ENCODE measurements around the gene TBXAS1. TPM values are rescaled to one million over a fixed set of nuclear protein-coding genes. Genes with fewer than 3 reads are reported as not detected.

The TBXAS1 gene
- total and polyA plus RNA-seq, 2 of the 8 experiments (the other 6 are each of a cell fraction or from before 2014, with no cell fraction given), result 0.86 to 2.1 TPM

GRCh38 chr7:140036224-140036962 lies 207.3 kb downstream of the TBXAS1 start (continued):
- no peak for TF ChIP-seq EZH2 (IDR thresholded peaks at IDR 0.05; ENCODE audit: low read depth, low read length, severe bottlenecking)
- TF ChIP-seq KDM1A (IDR thresholded peaks at IDR 0.05; ENCODE audit: borderline replicate concordance, low read length), result no peak
- no peak for TF ChIP-seq TBP (IDR thresholded peaks at IDR 0.05; ENCODE audit: low read depth, low read length)
- no peak for TF ChIP-seq TCF12 (IDR thresholded peaks at IDR 0.05; ENCODE audit: low read depth, low read length)
- TF ChIP-seq USF2 (IDR thresholded peaks at IDR 0.05; ENCODE audit: low read length), result no peak
- no peak for TF ChIP-seq CHD1 (IDR thresholded peaks at IDR 0.05; ENCODE audit: low read depth, low read length)
- TF ChIP-seq ZNF274 (IDR thresholded peaks at IDR 0.05; ENCODE audit: borderline replicate concordance, extremely low read depth, low read length), result no peak

Measured in H1 (cell line).